K562 (cell line): Measurements from ENCODE around the gene PPP1R15B. TPM values are rescaled to one million over a fixed set of nuclear protein-coding genes. Genes with fewer than 3 reads are reported as not detected.

Source experiments
- ARHGAP35 ChIP-seq: fragments of 450-650 bp; IDR thresholded peaks from 2 replicates; pipeline ENCODE4 v1.6.1; 2018; ENCODE audit not compliant: partially characterized antibody
- ARID1B ChIP-seq: fragments of 450-650 bp; IDR thresholded peaks from 2 replicates; pipeline ENCODE4 v1.6.1; 2016; ENCODE audit warnings: antibody characterized with exemption, mild to moderate bottlenecking, inconsistent platforms
- BCLAF1 ChIP-seq, 2 experiments: fragments of 450-650 bp in 1 of 2; IDR thresholded peaks; 2 replicates each; pipeline ENCODE4 v1.6.1; 2011 to 2017; ENCODE audit warnings: low read depth in 2 of 2, antibody characterized with exemption in 1 of 2, borderline replicate concordance in 1 of 2, low read length in 1 of 2, mild to moderate bottlenecking in 1 of 2, mixed read lengths in 1 of 2; ENCODE audit not compliant: control insufficient read depth in 1 of 2
- BHLHE40 ChIP-seq: IDR thresholded peaks from 2 replicates; pipeline ENCODE4 v1.6.1; 2011; ENCODE audit warnings: low read length, improper control_type of control experiment
- EWSR1 ChIP-seq: fragments of 450-650 bp; IDR thresholded peaks from 2 replicates; pipeline ENCODE4 v1.6.1; 2018; ENCODE audit warnings: borderline replicate concordance, mild to moderate bottlenecking, low read depth, moderate library complexity; ENCODE audit not compliant: partially characterized antibody
- FOXJ3 ChIP-seq: sonication (generic); formaldehyde crosslinking; IDR thresholded peaks from 2 replicates; pipeline ENCODE4 v1.4.0; 2020; ENCODE audit warnings: mild to moderate bottlenecking, missing genetic modification reagents
- HDAC6 ChIP-seq: IDR thresholded peaks from 2 replicates; pipeline ENCODE4 v1.6.1; 2012; ENCODE audit warnings: low read depth, mild to moderate bottlenecking, control low read depth, inconsistent platforms, low read length, moderate library complexity
- HIVEP1 ChIP-seq: fragments of 250-450 bp; sonication (Bioruptor Pico); IDR thresholded peaks from 2 replicates; pipeline ENCODE4 v1.4.0; 2020; ENCODE audit warnings: mild to moderate bottlenecking
- MBD2 ChIP-seq: sonication (generic); IDR thresholded peaks from 2 replicates; pipeline ENCODE4 v1.6.1; 2016; ENCODE audit warnings: low read depth, borderline replicate concordance
- NCOA6 ChIP-seq: fragments of 450-650 bp; IDR thresholded peaks from 2 replicates; pipeline ENCODE4 v1.6.1; 2017; ENCODE audit warnings: mild to moderate bottlenecking
- NR3C1 ChIP-seq: sonication (generic); formaldehyde crosslinking; IDR thresholded peaks from 2 replicates; pipeline ENCODE4 v1.8.1; 2022; ENCODE audit warnings: missing genetic modification reagents
- RBFOX2 ChIP-seq: fragments of 200-400 bp; formaldehyde crosslinking; IDR thresholded peaks from 2 replicates; pipeline ENCODE4 v1.6.1; 2017; ENCODE audit warnings: low read depth, mild to moderate bottlenecking, low read length, moderate library complexity
- RBM22 ChIP-seq: fragments of 200-400 bp; formaldehyde crosslinking; IDR thresholded peaks from 2 replicates; pipeline ENCODE4 v1.6.1; 2018; ENCODE audit warnings: low read length, low read depth; ENCODE audit not compliant: poor library complexity, severe bottlenecking
- SLC30A9 ChIP-seq: fragments of 250-450 bp; sonication (Bioruptor Pico); IDR thresholded peaks from 2 replicates; pipeline ENCODE4 v1.8.0; 2022; ENCODE audit warnings: mild to moderate bottlenecking, moderate library complexity
- SP2 ChIP-seq: IDR thresholded peaks from 2 replicates; pipeline ENCODE4 v1.6.1; 2011; ENCODE audit warnings: mild to moderate bottlenecking, low read depth, low read length, moderate library complexity; ENCODE audit not compliant: poor library complexity, severe bottlenecking; ENCODE audit errors: extremely low read depth
- SRF ChIP-seq, 2 experiments: fragments of 250-450, 450-650 bp in 1 of 2; sonication (Bioruptor Pico) in 1 of 2; sonication (generic) in 1 of 2; formaldehyde crosslinking; IDR thresholded peaks; 2 replicates each; pipeline versions ENCODE4 v1.5.0 to v1.5.1; 2020 to 2022; ENCODE audit warnings: mild to moderate bottlenecking in 1 of 2, missing genetic modification reagents in 1 of 2
- SRSF9 ChIP-seq: fragments of 200-400 bp; formaldehyde crosslinking; IDR thresholded peaks from 2 replicates; pipeline ENCODE4 v1.6.1; 2017; ENCODE audit warnings: low read depth, low read length, borderline replicate concordance
- THRA ChIP-seq: fragments of 450-650 bp; IDR thresholded peaks from 2 replicates; pipeline ENCODE4 v1.6.1; 2017; ENCODE audit warnings: mild to moderate bottlenecking, moderate library complexity
- ZNF239 ChIP-seq: fragments of 250-450 bp; sonication (Bioruptor Pico); IDR thresholded peaks from 2 replicates; pipeline ENCODE4 v1.4.0; 2020; ENCODE audit warnings: mild to moderate bottlenecking
- ZNF449 ChIP-seq: fragments of 250-450 bp; sonication (Bioruptor Pico); IDR thresholded peaks from 2 replicates; pipeline ENCODE4 v1.8.0; 2022; ENCODE audit warnings: moderate library complexity, mild to moderate bottlenecking, inconsistent platforms
- ZNF507 ChIP-seq: conservative IDR thresholded peaks from 2 replicates; pipeline ENCODE4 v1.6.1; 2017; ENCODE audit warnings: missing genetic modification characterization, missing compliant biosample characterization
- polyA plus RNA-seq, 8 experiments: library from polyadenylated mRNA; depleted of rRNA in 4 of 8; stranded (reverse) in 5 of 8; unstranded in 3 of 8; fragments of >200 nt; fragmentation: Nextera tagmentation in 2 of 8; fragmentation: Illumina TruSeq in 1 of 8; extraction: Ambion mirVana in 2 of 8; extraction: Trizol in 1 of 8; gene quantifications; 2 replicates each; pipeline versions ENCODE4 v1.2.1 to v1.2.3, GENCODE V29; 2011 to 2014; ENCODE audit warnings: inconsistent platforms in 1 of 8, missing spikeins in 1 of 8
- total RNA-seq, 7 experiments: library from RNA; depleted of rRNA in 6 of 7; stranded (reverse); fragments of >200 nt in 6 of 7; fragmentation: Illumina TruSeq in 2 of 7; extraction: Trizol in 2 of 7; gene quantifications; 2 replicates each; pipeline versions ENCODE4 v1.2.1 to v1.2.3, GENCODE V29; 2011 to 2021; ENCODE audit warnings: low replicate concordance in 1 of 7

PPP1R15B gene
- total and polyA plus RNA-seq, 9 of the 15 experiments (the other 6 are each of a cell fraction or from before 2014, with no cell fraction given): 17.0 to 48.1 (median 30.8) TPM

- TF ChIP-seq ZNF449 (no peak), ARID1B (0 out of 2 replicates have a peak, but pooled peaks have one; percentile 13), SRSF9 (no peak), RBM22 (no peak), BHLHE40 (no peak), SRF (CRISPR knock-in tag; IDR thresholded peaks at IDR 0.05) (no peak), BCLAF1 (IDR thresholded peaks at IDR 0.05; ENCODE audit: borderline replicate concordance in 1 of 2, control insufficient read depth in 1 of 2, low read depth in 2 of 2, low read length in 1 of 2) (no peak), MBD2 (no peak), HIVEP1 (no peak), HDAC6 (no peak), ZNF507 (tag) (no peak), ARHGAP35 (no peak), THRA (no peak), NR3C1 (no peak), ZNF239 (CRISPR knock-in tag) (no peak), RBFOX2 (no peak), SLC30A9 (no peak), NCOA6 (no peak), FOXJ3 (CRISPR knock-in tag) (no peak), SP2 (no peak), EWSR1 (no peak)
These were observed 33.6 kb downstream of the PPP1R15B start (continued) for GRCh38 chr1:204377800-204378668.
